Stimulated activated CD8-positive, alpha-beta memory T cell treated with anti-CD3 and anti-CD28 coated beads, Interleukin-7, amount 100 ng/mL, for 24 hours (primary cell): Measurements from ENCODE around the gene TMTC2.
"Not testable (repeated sequence)": the region's sequence is repeated elsewhere in the genome, so short reads cannot be mapped to it uniquely, and the experiment has no call there.

ENCODE experiments used
- DNase-seq: peaks from one replicate; pipeline ENCODE4 v3.0.0-alpha.2; 2020; ENCODE audit warnings: low read depth

Gene TMTC2

GRCh38 chr12:82728710-82729109, 42.0 kb downstream of the TMTC2 start:
- DNase-seq: no peak

GRCh38 chr12:82730953-82731459, 44.3 kb downstream of the TMTC2 start:
- no peak for DNase-seq

GRCh38 chr12:82740129-82741000, 53.7 kb downstream of the TMTC2 start:
- no peak for DNase-seq

- DNase-seq: no peak
These were observed 58.5 kb downstream of the TMTC2 start for GRCh38 chr12:82745063-82745674.

GRCh38 chr12:82745807-82746206, 59.1 kb downstream of the TMTC2 start:
- DNase-seq: no peak

GRCh38 chr12:82746668-82747067, 60.0 kb downstream of the TMTC2 start:
- no peak for DNase-seq

GRCh38 chr12:82749015-82749414, 62.3 kb downstream of the TMTC2 start:
- DNase-seq: no peak

- no peak for DNase-seq
These were observed 68.2 kb downstream of the TMTC2 start for GRCh38 chr12:82754856-82755255.

- DNase-seq: no peak
These were observed 69.6 kb downstream of the TMTC2 start for GRCh38 chr12:82756303-82756702.

GRCh38 chr12:82757059-82757458, 70.4 kb downstream of the TMTC2 start:
- DNase-seq: no peak

GRCh38 chr12:82757656-82758055, 71.0 kb downstream of the TMTC2 start:
- no peak for DNase-seq

GRCh38 chr12:82758749-82759330, 72.1 kb downstream of the TMTC2 start:
- DNase-seq: no peak

GRCh38 chr12:82760423-82760822, 73.7 kb downstream of the TMTC2 start:
- DNase-seq: no peak

- not testable (repeated sequence) for DNase-seq
These were observed 78.5 kb downstream of the TMTC2 start for GRCh38 chr12:82765206-82765605.

- no peak for DNase-seq
These were observed 79.4 kb downstream of the TMTC2 start for GRCh38 chr12:82765971-82766705.

GRCh38 chr12:82774666-82775065, 88.0 kb downstream of the TMTC2 start:
- DNase-seq: no peak

- no peak for DNase-seq
These were observed 93.8 kb downstream of the TMTC2 start for GRCh38 chr12:82780517-82780916.

GRCh38 chr12:82781309-82781997, 94.7 kb downstream of the TMTC2 start:
- DNase-seq: no peak

- DNase-seq: no peak
These were observed 96.7 kb downstream of the TMTC2 start for GRCh38 chr12:82783435-82783834.

GRCh38 chr12:82787016-82787415, 100.3 kb downstream of the TMTC2 start:
- no peak for DNase-seq

- DNase-seq: no peak
These were observed 101.9 kb downstream of the TMTC2 start for GRCh38 chr12:82788594-82788993.

GRCh38 chr12:82789674-82790073, 103.0 kb downstream of the TMTC2 start:
- no peak for DNase-seq
